Heart left ventricle (tissue), 16 donors: Measurements from ENCODE around the gene RPS6KA2. TPM values are rescaled to one million over a fixed set of nuclear protein-coding genes. Genes with fewer than 3 reads are reported as not detected.

Experiments
- ATAC-seq, 4 donors: fragments of 200-7000 bp; cut with Tn5 transposase; one replicate each; pipeline ENCODE4 v1.9.1; 2020 to 2022; ENCODE audit warnings: moderate library complexity in 4 of 4, mild to moderate bottlenecking in 3 of 4, moderate number of reproducible peaks in 1 of 4
- DNase-seq, 5 donors: peaks; one replicate each; pipeline ENCODE4 v3.0.0-alpha.2; 2020
- H3K27ac ChIP-seq, 12 donors: fragments of 200-600 bp; sonication (generic) in 4 of 12; one replicate each; pipeline versions ENCODE4 v1.5.0 to v1.8.0; 2016 to 2022; ENCODE audit warnings: mild to moderate bottlenecking in 2 of 12
- H3K27me3 ChIP-seq, 9 donors: fragments of 200-600 bp; sonication (generic) in 2 of 9; one replicate each; pipeline versions ENCODE4 v1.5.1 to v1.8.0; 2016 to 2022; ENCODE audit warnings: mild to moderate bottlenecking in 3 of 9
- H3K36me3 ChIP-seq, 9 donors: fragments of 200-600 bp; sonication (generic) in 2 of 9; one replicate each; pipeline versions ENCODE4 v1.5.0 to v1.8.0; 2018 to 2022; ENCODE audit warnings: mild to moderate bottlenecking in 2 of 9
- H3K4me1 ChIP-seq, 12 donors: fragments of 200-600 bp; sonication (generic) in 4 of 12; one replicate each; pipeline versions ENCODE4 v1.5.0 to v1.8.0; 2016 to 2022; ENCODE audit warnings: mild to moderate bottlenecking in 3 of 12
- H3K4me3 ChIP-seq, 12 donors: fragments of 200-600 bp; sonication (generic) in 4 of 12; one replicate each; pipeline versions ENCODE4 v1.5.0 to v1.8.0; 2017 to 2022; ENCODE audit warnings: mild to moderate bottlenecking in 9 of 12, moderate library complexity in 4 of 12
- H3K9me3 ChIP-seq, 12 donors: fragments of 200-600 bp; sonication (generic) in 4 of 12; one replicate each; pipeline versions ENCODE4 v1.5.0 to v1.8.0; 2016 to 2022; ENCODE audit warnings: mild to moderate bottlenecking in 1 of 12
- CTCF ChIP-seq, 12 donors: fragments of 200-600 bp; sonication (generic) in 4 of 12; IDR thresholded peaks; one replicate each; pipeline versions ENCODE4 v1.5.0 to v1.8.0; 2018 to 2022; ENCODE audit warnings: antibody characterized with exemption in 12 of 12, mild to moderate bottlenecking in 5 of 12
- POLR2A ChIP-seq, 2 donors: fragments of 450-650 bp; IDR thresholded peaks; one replicate each; pipeline ENCODE4 v1.6.1; 2017; ENCODE audit warnings: antibody characterized with exemption in 2 of 2, mild to moderate bottlenecking in 2 of 2, moderate library complexity in 2 of 2
- WGBS, 4 donors: extraction: QIAGEN DNeasy Blood & Tissue Kit in 2 of 4; methylation state at CpG; one replicate each; pipeline versions ENCODE4 v1.1.5 to v1.1.7; 2013 to 2018; 5-methylcytosine and 5-hydroxymethylcytosine counted together
- intact Hi-C, 10 donors: fragments of 100-400 bp; cut with DNase I; formaldehyde crosslinking; loops; one replicate each; pipeline versions ENCODE4 v1.11.1 to v1.14.2; 2022
- polyA plus RNA-seq, 2 donors: library from polyadenylated mRNA; stranded (reverse); fragments of 200-250 nt; gene quantifications; one replicate each; pipeline ENCODE4 v1.2.3, GENCODE V29; 2013
- total RNA-seq, 9 donors: library from RNA; depleted of rRNA in 2 of 9; stranded (reverse); fragments of >200 nt in 2 of 9; fragmentation: NEBNext Ultra II Directional in 3 of 9; extraction: Animal tissue kit (Norgen Biotek cat#: 25700) in 3 of 9; gene quantifications; one replicate each; pipeline versions ENCODE4 v1.1.0 to v1.2.4, GENCODE V29; 2016 to 2023
- donor health status: ischemic (EF 13 %, LVEDD 7.1; RV severe dilation, severe dysfunction).
- donor health status: healthy with polysubstance abuse.
- donor health status: DM: no; HTN: yes; CAD: no.
- donor health status: DM: no; HTN: no; CAD: no.
- donor health status: ischemic (EF 25% LVEDD 6.9; RV normal size, moderate dysfunction).
- donor health status: ischemic (EF 25% LVEDD 5.7; RV mildly dilated, moderate dysfunction).
- donor health status: healthy.
- donor health status: DM: yes; HTN: yes; CAD: no.
- donor health status: ischemic (EF 35%, LVEDD 5.7; RV mildly dilated, moderate dysfunction).
- donor health status: nonischemic (EF 11% LVEDD 7.7; RV severe dilation, severe dysfunction).
- donor health status: DM: yes; HTN: yes; CAD: no.
- donor health status: PGD.
- donor health status: ischemic (EF 29% LVEDD 5.4; RV normal size, mild dysfunction).
- donor health status: nonischemic (EF 23%, LVEDD 6.1; RV moderate dilation, normal function).

RPS6KA2 gene
- total and polyA plus RNA-seq, 11 donors, result 23.0 to 171 (median 91.6) TPM

GRCh38 chr6:166591026-166591425 is 36.0 kb downstream of the RPS6KA2 start:
- H3K4me3 ChIP-seq, result no peak overlapping the region
- ATAC-seq (no peak), DNase-seq (no peak)
- intact Hi-C loops, result no loop called here
- no peaks in the 10 kb centered on the region for H3K9me3 ChIP-seq
- TF ChIP-seq POLR2A (IDR thresholded peaks at IDR 0.05) (no peak), CTCF (IDR thresholded peaks at IDR 0.05) (no peak)
- no peaks in the 10 kb centered on the region for H3K36me3 ChIP-seq
- H3K27ac ChIP-seq, result no peak overlapping the region
- WGBS, 4 donors, result 94 to 96% (median 94%) methylated on average over 11 of the region's 11 CpGs
- H3K27me3 ChIP-seq, result no peaks in the 10 kb centered on the region
- peaks cover 0 to 38% (median 24%) of the 10 kb centered on the region in 12 donors for H3K4me1 ChIP-seq

- no peaks in the 10 kb centered on the region for H3K27me3 ChIP-seq
- H3K36me3 ChIP-seq, result no peaks in the 10 kb centered on the region
- H3K9me3 ChIP-seq, result no peaks in the 10 kb centered on the region
- intact Hi-C loops, result loop anchor here in 1 of 10 donors (5.0 kb wide), 1 partner anchor 37 kb away; the partner anchor contains the start of gene RPS6KA2
- WGBS, 4 donors, result 52 to 65% (median 58%) methylated on average over 8 of the region's 8 CpGs
- no peak overlapping the region for H3K27ac ChIP-seq
- TF ChIP-seq CTCF (IDR thresholded peaks at IDR 0.05) (no peak), POLR2A (IDR thresholded peaks at IDR 0.05) (no peak)
- H3K4me3 ChIP-seq, result no peak overlapping the region
- no peak for ATAC-seq
- H3K4me1 ChIP-seq, result peaks cover 0 to 38% (median 22%) of the 10 kb centered on the region in 12 donors
- no peak for DNase-seq
These were observed 37.1 kb downstream of the RPS6KA2 start for GRCh38 chr6:166589786-166590574.

- no peaks in the 10 kb centered on the region for H3K27me3 ChIP-seq
- no peaks in the 10 kb centered on the region for H3K9me3 ChIP-seq
- 67 to 77% (median 70%) methylated on average over 4 of the region's 4 CpGs for WGBS, 4 donors
- no peak for ATAC-seq
- no peak for DNase-seq
- no peaks in the 10 kb centered on the region for H3K36me3 ChIP-seq
- peak overlapping the region in 2 of 12 donors; percentile 1 to 23 for H3K27ac ChIP-seq
- H3K4me3 ChIP-seq, result no peak overlapping the region
- TF ChIP-seq POLR2A (IDR thresholded peaks at IDR 0.05), result no peak
- H3K4me1 ChIP-seq, result peaks cover 0 to 38% (median 22%) of the 10 kb centered on the region in 12 donors
- intact Hi-C loops, result loop anchor here in 1 of 10 donors (5.0 kb wide), 1 partner anchor 38 kb away; the partner anchor contains the start of gene RPS6KA2
These were observed 37.7 kb downstream of the RPS6KA2 start for GRCh38 chr6:166589337-166589731.

- TF ChIP-seq CTCF (IDR thresholded peaks at IDR 0.05) (no peak), POLR2A (IDR thresholded peaks at IDR 0.05) (no peak)
- no peaks in the 10 kb centered on the region for H3K9me3 ChIP-seq
- DNase-seq (no peak), ATAC-seq (peak in 3 of 4 donors; percentile 27 to 41 (median 40))
- 68 to 73% (median 71%) methylated on average over 11 of the region's 11 CpGs for WGBS, 4 donors
- H3K4me3 ChIP-seq, result no peak overlapping the region
- intact Hi-C loops, result loop anchor here in 1 of 10 donors (5.0 kb wide), 1 partner anchor 38 kb away; the partner anchor contains the start of gene RPS6KA2
- no peaks in the 10 kb centered on the region for H3K27me3 ChIP-seq
- no peaks in the 10 kb centered on the region for H3K36me3 ChIP-seq
- H3K4me1 ChIP-seq, result peaks cover 0 to 38% (median 25%) of the 10 kb centered on the region in 12 donors
- peak overlapping the region in 2 of 12 donors; percentile 1 to 23 for H3K27ac ChIP-seq
These were observed 38.2 kb downstream of the RPS6KA2 start for GRCh38 chr6:166588691-166589336.
